ENCODE results near the gene HEPACAM2. TPM values are rescaled to one million over a fixed set of nuclear protein-coding genes. Genes with fewer than 3 reads are reported as not detected.

HEPACAM2 gene
- total and polyA plus RNA-seq, 2 donors (not counting 3 experiments of a cell fraction or from before 2014, with no cell fraction given), result not detected

DNA sequence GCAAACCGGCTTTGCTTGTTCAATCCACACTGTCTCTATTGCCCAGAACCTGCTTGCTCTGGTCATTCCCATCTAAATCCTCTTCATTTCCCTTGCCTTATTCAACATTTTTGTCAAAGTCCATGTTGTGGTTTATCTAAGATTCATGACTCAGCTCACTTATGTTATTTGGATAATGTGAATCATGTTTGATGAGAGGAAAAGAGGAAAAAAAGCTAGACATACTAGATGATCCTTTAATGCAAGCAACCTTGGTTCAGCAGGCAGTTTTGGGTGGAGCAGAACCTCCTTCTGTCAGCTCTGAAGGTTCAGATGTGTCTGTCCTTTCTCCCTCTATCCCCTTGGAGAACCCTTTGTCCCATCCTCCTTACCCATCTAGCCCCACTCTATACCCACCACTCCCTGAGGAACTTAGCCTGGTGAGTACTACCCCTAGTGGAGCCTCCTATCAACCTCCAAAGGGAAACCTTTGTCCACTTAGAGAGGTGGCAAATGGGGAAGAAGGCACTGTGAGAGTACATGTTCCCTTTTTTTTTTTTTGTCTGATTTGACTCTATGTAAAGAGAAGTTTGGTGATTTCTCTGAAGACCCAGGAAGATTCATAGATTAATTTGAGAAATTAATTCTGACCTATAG is 76.0 kb downstream of the HEPACAM2 start:
- TF ChIP-seq POLR2A (IDR thresholded peaks at IDR 0.05; ENCODE audit: low read depth, low read length) (no peak), FOS (IDR thresholded peaks at IDR 0.05; ENCODE audit: borderline replicate concordance, insufficient read depth, low read length) (peak; percentile 40)
- POLR2A ChIA-PET, result no interaction called here

DNA sequence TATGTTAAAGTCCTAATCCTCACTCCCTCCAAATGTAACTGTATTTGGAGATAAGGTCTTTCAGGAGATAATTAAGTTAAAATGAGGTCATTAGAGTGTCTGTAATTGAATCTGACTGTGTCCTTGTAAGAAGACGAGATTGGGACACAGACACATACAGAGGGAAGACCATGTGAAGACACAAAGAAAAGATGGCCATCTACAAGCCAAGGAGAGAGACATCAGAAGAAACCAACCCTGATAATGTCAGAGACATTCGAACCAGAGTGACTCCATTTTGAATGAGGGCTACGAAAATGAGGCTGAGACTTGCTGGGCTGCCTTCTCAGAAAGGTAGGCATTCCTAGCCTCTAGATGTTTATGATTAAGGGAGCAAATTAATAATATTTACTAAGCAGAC is 77.5 kb downstream of the HEPACAM2 start:
- H3K9me3 ChIP-seq (replicated peaks; ENCODE audit: control insufficient read depth, insufficient read depth, low read length), result no peaks in the 10 kb centered on the region
- DNase-seq (ENCODE audit: low read depth, low spot score), result peak; percentile 9
- H3K4me2 ChIP-seq (ENCODE audit: insufficient read depth, low read length), result peak overlapping the region; percentile 98
- no peak for TF ChIP-seq EZH2 (IDR thresholded peaks at IDR 0.05; ENCODE audit: borderline replicate concordance, low read depth, low read length, severe bottlenecking)
- TF ChIP-seq POLR2A (IDR thresholded peaks at IDR 0.05; ENCODE audit: low read depth, low read length), result no peak
- TF ChIP-seq, protein P1, sequence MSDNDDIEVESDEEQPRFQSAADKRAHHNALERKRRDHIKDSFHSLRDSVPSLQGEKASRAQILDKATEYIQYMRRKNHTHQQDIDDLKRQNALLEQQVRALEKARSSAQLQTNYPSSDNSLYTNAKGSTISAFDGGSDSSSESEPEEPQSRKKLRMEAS (IDR thresholded peaks at IDR 0.05; ENCODE audit: insufficient read depth, insufficient read length), result no peak
- no peak for TF ChIP-seq GATA2 (IDR thresholded peaks at IDR 0.05; ENCODE audit: insufficient read depth, insufficient read length, low read depth, low read length)
- FAIRE-seq, result no peak
- H4K20me1 ChIP-seq (replicated peaks; ENCODE audit: control insufficient read depth, extremely low read depth, insufficient read depth, low read length), result no peaks in the 10 kb centered on the region
- dilution Hi-C loops (cut with MboI; ENCODE audit: extremely low pct_ligation_motif_present, low sequenced_read_pairs) (no loop called here), intact Hi-C loops (cut with micrococcal nuclease) (loop anchor here (5.0 to 10.0 kb wide), 2 partner anchors 136 to 514 kb away; no protein-coding TSS in a partner anchor)
- ChIA-PET POLR2A (interaction anchor here (0.6 kb wide), 1 partner anchor 553 kb away, joined by 5 read pairs; no protein-coding TSS in a partner anchor), CTCF (no interaction called here)
- peak overlapping the region; percentile 94 for H2AFZ ChIP-seq (ENCODE audit: low read depth, low read length)
- no peaks in the 10 kb centered on the region for H3K9me1 ChIP-seq (replicated peaks; ENCODE audit: control insufficient read depth, extremely low read depth, insufficient read depth, low read length)
- H3K4me1 ChIP-seq (ENCODE audit: control insufficient read depth, extremely low read depth, insufficient read depth, low read length), result peaks cover 20% of the 10 kb centered on the region
- no peak overlapping the region for H3K4me3 ChIP-seq (replicated peaks in 1 of 3; ENCODE audit: insufficient read depth in 1 of 3, low read depth in 1 of 3, low read length in 3 of 3)
- BruUV-seq (replicated peaks), result no TSS peak
- H3K27me3 ChIP-seq (ENCODE audit: control insufficient read depth in 2 of 2, insufficient read depth in 2 of 2, low read length in 2 of 2), result no peaks in the 10 kb centered on the region
- no peaks in the 10 kb centered on the region for H3K79me2 ChIP-seq (ENCODE audit: control insufficient read depth, insufficient read depth, low read length)
- H3K36me3 ChIP-seq (ENCODE audit: control insufficient read depth in 2 of 2, extremely low read depth in 1 of 2, insufficient read depth in 2 of 2, low read length in 2 of 2), result no peaks in the 10 kb centered on the region
- H3K27ac ChIP-seq (ENCODE audit: insufficient read depth, low read depth, low read length), result no peak overlapping the region
- no peak overlapping the region for H3K9ac ChIP-seq (replicated peaks; ENCODE audit: extremely low read depth, insufficient read depth, low read length)

More for the DNA sequence above, 76.0 kb downstream of the HEPACAM2 start:
- H3K36me3 ChIP-seq (ENCODE audit: control insufficient read depth in 2 of 2, extremely low read depth in 1 of 2, insufficient read depth in 2 of 2, low read length in 2 of 2), result no peaks in the 10 kb centered on the region
- H3K9ac ChIP-seq (replicated peaks; ENCODE audit: extremely low read depth, insufficient read depth, low read length), result no peak overlapping the region
- no TSS peak for BruUV-seq (replicated peaks)
- H3K9me1 ChIP-seq (replicated peaks; ENCODE audit: control insufficient read depth, extremely low read depth, insufficient read depth, low read length), result no peaks in the 10 kb centered on the region
- H3K27me3 ChIP-seq (ENCODE audit: control insufficient read depth in 2 of 2, insufficient read depth in 2 of 2, low read length in 2 of 2), result no peaks in the 10 kb centered on the region
- CTCF ChIA-PET, result interaction anchor here (1.6 kb wide), 1 partner anchor 54 kb away, joined by 3 read pairs; no protein-coding TSS in a partner anchor
- dilution Hi-C loops (cut with MboI; ENCODE audit: extremely low pct_ligation_motif_present, low sequenced_read_pairs) (no loop called here), intact Hi-C loops (cut with micrococcal nuclease) (no loop called here)
- no peaks in the 10 kb centered on the region for H3K9me3 ChIP-seq (replicated peaks; ENCODE audit: control insufficient read depth, insufficient read depth, low read length)
- no peak for FAIRE-seq
- H3K4me2 ChIP-seq (ENCODE audit: insufficient read depth, low read length), result no peak overlapping the region
- DNase-seq (ENCODE audit: low read depth, low spot score), result no peak
- H3K79me2 ChIP-seq (ENCODE audit: control insufficient read depth, insufficient read depth, low read length), result no peaks in the 10 kb centered on the region
- no peaks in the 10 kb centered on the region for H4K20me1 ChIP-seq (replicated peaks; ENCODE audit: control insufficient read depth, extremely low read depth, insufficient read depth, low read length)
- H3K4me3 ChIP-seq (replicated peaks in 1 of 3; ENCODE audit: insufficient read depth in 1 of 3, low read depth in 1 of 3, low read length in 3 of 3), result no peak overlapping the region
- H3K4me1 ChIP-seq (ENCODE audit: control insufficient read depth, extremely low read depth, insufficient read depth, low read length), result peaks cover 20% of the 10 kb centered on the region
- no peak overlapping the region for H2AFZ ChIP-seq (ENCODE audit: low read depth, low read length)
- H3K27ac ChIP-seq (ENCODE audit: insufficient read depth, low read depth, low read length), result no peak overlapping the region

Measured in endothelial cell of umbilical vein (primary cell).